ENCODE measurements around the gene MS4A6A.
A peak's percentile ranks its signal among the peaks of the same experiment; 100 is the strongest.
"Not testable (repeated sequence)": the region's sequence is repeated elsewhere in the genome, so short reads cannot be mapped to it uniquely, and the experiment has no call there.

MS4A6A gene, protein sequence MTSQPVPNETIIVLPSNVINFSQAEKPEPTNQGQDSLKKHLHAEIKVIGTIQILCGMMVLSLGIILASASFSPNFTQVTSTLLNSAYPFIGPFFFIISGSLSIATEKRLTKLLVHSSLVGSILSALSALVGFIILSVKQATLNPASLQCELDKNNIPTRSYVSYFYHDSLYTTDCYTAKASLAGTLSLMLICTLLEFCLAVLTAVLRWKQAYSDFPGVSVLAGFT

DNA sequence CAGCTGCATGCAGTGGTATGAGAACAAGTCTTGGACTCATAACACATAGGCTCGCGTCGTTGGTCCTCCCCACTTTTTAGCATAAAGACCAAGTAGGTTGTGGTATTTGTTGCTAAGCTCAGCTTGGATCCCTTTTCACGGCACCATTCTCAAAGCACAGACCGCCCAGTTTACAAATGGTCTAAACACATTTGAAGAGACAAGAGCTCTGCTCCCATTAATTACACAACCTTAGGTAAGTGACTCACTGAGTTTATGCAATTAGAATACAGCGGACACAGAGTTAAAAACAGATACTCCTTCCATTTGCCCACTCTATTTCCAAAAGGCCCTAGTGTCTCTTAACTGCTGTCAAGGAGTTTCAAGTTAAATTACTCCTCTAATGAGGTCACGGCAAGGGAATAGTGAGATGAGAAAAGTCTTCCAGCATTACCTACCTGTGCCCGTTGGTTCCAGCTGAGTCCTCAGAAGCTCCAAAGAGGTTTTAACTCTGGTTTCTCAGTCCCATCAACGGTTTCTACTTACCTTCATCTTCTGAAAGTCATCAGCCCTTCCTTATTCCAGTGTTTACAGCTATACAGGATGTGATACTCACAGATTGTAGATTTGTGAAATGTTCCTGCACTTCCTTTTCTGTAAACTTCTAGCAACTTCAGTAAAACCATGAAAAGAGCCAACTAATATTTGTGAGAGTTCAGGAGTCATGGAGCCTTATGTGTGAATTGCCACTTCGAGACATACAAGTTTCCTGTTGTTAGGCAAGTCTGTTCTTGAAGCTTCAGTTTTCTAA, at the start of gene MS4A6A:
Gene MS4A6A, minus strand, starts transcription at position 543 of the 790 bp plus-strand sequence. CDS start 1,356 bp downstream, outside the sequence.
- DNase-seq (ENCODE audit: insufficient read length, low spot score) (no peak), FAIRE-seq (peak; percentile 21)

DNA sequence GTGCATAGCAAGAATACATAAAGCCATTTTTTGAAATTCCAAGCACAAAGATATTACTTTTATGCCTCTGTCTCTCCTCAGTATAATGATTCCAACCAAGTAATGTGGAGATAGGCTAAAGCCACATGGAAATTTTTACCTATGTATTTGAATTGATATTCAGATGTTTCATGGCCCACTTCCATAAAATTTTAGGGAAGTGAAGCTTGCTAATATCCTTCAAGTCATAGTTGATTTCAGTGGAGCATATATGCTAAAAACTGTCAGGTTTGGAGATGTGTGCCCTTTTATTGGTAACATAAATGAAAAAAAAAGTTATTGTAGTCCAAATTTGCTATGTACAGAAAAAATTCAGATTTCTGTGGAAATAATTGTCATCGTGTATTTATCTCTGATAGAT, 47.8 kb upstream of the MS4A6A start:
- FAIRE-seq (no peak), DNase-seq (ENCODE audit: insufficient read length, low spot score) (no peak)

DNA sequence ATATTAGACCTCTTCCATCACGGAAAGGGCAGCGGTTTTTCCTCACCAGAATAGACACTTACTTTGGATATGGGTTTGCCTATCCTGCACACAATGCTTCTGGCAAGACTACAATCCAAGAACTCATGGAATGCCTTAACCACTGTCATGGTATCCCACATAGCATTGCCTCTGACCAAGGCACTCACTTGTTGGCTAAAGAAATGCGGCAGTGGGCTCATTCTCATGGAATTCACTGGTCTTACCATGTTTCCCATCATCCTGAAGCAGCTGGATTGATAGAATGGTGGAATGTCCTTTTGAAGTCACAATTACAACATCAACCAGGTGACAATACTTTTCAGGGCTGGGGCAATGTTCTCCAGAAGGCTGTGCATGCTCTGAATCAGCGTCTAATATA, 39.3 kb upstream of the MS4A6A start:
- no peak for DNase-seq (ENCODE audit: insufficient read length, low spot score)
- no peak for FAIRE-seq

DNA sequence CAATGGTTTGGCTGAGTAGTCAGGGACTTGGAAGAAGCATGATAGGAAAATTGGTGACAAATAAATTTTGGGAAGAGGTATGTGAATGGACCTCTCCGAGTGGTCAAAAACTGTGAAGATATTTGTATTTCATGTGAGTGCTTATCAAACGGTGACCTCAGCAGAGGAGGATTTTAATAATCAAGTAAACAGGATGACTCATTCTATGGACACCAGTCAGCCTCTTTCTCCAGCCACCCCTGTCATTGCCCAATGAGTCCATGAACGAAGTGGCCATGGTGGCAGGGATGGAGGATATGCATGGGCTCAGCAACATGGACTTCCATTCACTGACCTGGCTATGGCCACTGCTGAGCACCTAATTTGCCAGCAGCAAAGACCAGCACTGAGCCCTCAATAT, 38.8 kb upstream of the MS4A6A start:
- FAIRE-seq (no peak), DNase-seq (ENCODE audit: insufficient read length, low spot score) (no peak)

DNA sequence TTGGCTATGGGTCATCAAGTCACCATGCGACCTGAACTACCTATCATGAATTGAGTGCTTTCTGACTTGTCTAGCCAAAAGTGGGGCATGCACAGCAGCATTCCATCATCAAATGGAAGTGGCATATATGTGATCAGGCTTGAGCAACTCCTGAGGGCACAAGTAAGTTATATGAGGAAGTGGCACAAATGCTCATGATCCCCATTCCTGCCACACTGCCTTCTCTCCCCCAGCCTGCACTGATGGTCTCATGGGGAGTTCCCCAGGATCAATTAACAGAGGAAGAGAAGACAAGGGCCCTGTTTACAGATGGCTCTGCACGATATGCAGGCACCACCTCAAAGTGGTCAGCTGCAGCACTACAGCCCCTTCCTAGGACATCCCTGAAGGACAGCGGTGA, 38.3 kb upstream of the MS4A6A start:
- DNase-seq (ENCODE audit: insufficient read length, low spot score): no peak
- FAIRE-seq: no peak

DNA sequence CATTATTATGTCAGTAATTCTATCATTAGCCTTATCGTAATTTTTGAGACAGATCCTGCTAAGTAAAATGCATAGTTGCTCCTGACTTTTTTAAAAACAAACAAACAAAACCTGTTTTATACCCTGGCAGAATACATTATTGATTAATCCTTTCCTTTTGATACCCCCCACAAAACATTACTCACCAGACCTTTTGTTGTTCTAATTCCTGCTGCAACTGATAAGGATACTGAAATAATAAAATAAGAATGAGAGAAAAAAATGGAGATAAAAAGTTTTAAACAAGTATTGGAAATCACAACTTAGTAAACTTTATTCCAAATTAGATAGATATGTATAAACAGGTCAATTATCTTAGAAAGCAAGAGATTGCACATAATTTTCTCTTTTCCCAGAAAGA, 31.5 kb upstream of the MS4A6A start:
- FAIRE-seq (no peak), DNase-seq (ENCODE audit: insufficient read length, low spot score) (no peak)

DNA sequence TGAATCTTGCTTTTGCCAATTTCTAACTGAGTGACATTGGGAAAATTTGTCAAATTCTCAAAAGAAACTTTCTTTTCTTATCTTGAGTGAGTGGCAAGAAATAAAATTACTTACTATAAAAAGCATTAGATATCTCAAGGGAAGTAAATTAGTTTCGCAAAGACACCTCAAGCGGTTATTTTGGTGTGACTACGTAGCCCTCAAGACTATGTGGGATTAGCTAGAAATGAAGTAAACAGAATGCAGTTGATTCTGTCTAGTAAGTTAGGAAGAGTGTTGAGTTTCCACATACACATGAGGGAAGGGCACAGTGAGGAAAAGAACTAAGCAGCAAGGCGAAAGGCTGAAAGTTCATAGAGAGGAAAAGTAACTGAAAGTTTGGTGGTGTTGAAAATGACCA, 28.3 kb upstream of the MS4A6A start:
- FAIRE-seq (no peak), DNase-seq (ENCODE audit: insufficient read length, low spot score) (no peak)

DNA sequence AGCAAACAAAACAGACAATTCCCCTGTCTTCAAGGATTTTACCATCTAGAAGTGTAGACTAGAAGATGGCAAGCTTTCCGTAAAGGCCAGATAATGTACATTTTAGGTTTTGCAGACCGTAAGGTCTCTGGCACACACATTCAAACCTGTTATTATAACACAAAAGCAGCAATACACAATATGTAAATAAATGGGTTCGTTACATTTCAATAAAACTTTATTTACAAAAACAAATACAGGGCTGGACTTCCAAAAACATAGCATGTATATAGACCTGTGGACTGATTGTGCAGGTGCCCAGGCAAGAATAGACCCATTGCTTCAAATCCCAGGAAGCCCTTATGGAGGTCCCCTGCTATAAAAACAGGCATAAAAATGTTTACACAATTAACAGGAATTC, 27.1 kb upstream of the MS4A6A start:
- DNase-seq (ENCODE audit: insufficient read length, low spot score) (no peak), FAIRE-seq (no peak)

DNA sequence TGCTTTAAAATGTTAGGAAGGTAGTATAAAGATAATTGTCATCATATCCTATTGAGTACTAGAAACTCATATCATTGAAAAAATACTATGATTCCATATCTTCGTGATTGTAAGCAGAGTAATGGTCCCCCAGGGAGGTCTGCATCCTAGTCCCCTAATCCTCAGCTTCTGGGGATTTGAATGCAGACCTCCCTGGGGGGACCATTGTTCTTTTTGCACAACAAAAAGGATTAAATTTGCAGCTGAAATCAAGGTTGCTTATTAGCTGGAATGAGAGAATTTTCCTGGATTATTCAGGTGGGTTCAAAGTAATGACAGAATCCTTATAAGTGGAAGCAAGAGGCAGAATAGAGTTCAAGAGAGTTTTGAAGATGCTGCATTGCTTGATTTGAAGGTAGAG, 26.1 kb upstream of the MS4A6A start:
- FAIRE-seq: no peak
- DNase-seq (ENCODE audit: insufficient read length, low spot score): no peak

DNA sequence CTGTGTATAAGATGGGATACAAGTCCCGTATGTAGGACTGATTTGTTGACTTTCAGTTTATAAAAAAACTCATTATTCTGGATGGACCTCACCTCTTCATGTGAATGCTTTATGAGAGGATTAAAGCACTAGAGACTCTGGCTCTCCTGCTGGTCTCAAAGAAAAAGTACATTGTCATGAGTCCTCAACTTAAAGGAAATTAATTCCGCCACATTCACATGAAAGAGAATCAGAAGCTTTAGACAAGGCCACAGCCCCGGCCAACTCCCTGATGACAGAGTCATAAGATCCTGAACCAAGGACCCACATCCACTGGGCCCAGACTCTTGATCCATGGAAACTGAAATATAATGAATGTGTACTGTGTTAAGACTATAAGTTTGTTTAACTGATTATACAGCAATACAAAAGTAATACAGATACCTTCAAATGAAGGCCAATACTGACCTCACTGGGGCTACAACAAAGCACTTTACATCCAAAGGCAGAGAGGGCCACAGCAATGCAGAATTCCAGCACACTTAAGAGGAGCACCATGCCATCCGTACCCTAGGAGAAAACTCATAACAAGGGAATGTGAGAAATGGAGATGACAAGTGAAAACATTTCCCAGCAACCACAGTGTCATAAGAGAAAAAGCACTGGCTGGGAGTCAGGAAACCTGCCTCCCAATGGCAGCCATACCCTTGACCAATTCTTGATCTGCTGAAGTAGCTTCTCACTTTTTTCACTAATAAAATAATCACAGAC, 25.4 kb upstream of the MS4A6A start:
- FAIRE-seq (no peak), DNase-seq (ENCODE audit: insufficient read length, low spot score) (no peak)

DNA sequence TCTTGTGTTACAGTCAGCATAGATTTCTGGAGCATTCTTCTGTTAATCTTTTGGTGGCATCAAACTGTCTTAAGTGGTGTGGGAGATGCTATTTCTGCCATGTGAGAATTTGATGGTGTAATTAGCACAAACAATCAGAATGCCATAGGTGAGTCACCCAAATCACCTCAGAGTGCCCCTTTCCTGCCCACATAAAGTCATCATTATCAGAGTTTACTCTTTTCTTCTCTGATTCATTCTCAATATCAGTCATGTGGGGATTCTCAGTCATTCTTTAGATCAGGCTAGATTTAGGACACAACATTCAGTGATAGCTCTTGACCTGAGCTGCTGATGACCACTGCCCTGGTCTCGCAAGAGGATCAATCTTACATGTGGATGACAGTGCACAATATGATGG, 23.7 kb upstream of the MS4A6A start:
- FAIRE-seq: no peak

DNA sequence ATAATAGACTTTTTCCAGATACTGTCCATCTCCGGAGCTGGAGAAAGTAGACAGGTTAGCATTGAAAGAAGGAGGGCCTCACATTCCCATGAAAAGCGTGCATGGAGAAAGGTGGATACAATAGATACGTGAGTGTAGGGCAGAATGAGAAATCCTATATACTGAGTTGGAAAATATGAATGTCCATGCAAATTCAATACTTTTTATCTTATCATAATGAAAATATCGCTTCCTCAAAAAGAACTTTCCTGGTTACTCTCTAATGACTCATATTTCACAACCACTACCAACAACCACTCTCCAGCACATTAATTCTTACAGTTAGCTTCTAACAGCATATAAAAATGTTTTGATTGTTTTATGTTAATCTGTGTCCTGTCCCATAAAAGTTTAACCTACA, 22.0 kb upstream of the MS4A6A start:
- DNase-seq (ENCODE audit: insufficient read length, low spot score): no peak

More for the DNA sequence above, 23.7 kb upstream of the MS4A6A start:
- DNase-seq (ENCODE audit: insufficient read length, low spot score): no peak

DNA sequence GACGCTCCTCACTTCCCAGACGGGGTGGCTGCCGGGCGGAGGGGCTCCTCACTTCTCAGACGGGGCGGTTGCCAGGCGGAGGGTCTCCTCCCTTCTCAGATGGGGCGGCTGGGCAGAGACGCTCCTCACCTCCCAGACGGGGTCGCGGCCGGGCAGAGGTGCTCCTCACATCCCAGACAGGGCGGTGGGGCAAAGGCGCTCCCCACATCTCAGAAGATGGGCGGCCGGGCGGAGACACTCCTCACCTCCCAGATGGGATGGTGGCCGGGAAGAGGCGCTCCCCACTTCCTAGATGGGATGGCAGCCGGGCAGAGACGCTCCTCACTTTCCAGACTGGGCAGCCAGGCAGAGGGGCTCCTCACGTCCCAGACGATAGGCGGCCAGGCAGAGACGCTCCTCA, 18.5 kb upstream of the MS4A6A start:
- not testable (repeated sequence) for FAIRE-seq; DNase-seq (ENCODE audit: insufficient read length, low spot score)

More for the DNA sequence above, 22.0 kb upstream of the MS4A6A start:
- FAIRE-seq: peak; percentile 39

DNA sequence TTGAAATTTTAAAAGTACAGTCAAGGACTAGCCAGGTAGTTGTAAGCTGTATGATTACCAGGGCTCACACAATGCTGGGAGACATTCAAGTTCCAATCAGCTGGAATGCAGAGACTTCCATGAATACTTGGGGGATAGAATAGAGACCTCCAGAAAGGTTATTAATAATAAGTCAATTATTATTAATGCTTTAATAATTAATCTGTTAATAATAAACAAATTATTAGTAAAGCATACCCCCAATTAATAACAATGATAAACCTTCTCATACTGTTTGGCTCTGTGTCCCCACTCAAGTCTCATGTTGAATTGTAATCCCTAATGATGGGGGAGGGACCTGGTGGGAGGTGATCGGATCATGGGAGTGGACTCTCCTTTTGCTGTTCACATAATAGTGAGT, 14.6 kb upstream of the MS4A6A start:
- DNase-seq (ENCODE audit: insufficient read length, low spot score): no peak
- FAIRE-seq: no peak

DNA sequence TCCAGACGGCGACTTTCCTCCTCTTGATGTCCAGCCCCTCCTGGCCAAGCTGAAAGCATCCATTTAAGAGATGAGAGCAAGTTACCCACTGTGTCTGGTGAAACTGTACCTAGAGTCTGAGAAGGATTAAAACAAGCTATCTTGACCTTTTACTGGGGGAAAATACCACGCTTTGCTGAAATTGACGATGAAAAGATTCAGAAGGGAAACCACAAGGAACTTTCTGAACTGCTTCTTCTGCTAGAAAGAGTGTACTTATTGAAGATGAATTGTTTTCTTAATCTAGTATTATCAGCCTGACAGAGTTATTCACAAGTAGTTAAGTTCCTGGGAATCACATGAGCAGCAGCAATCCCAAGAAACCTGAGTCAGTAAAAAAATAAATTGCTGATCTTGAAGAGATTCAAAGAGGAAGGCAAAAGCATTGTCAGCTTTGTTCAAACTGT, 13.1 kb upstream of the MS4A6A start:
- peak; percentile 59 for FAIRE-seq
- DNase-seq (ENCODE audit: insufficient read length, low spot score): no peak

DNA sequence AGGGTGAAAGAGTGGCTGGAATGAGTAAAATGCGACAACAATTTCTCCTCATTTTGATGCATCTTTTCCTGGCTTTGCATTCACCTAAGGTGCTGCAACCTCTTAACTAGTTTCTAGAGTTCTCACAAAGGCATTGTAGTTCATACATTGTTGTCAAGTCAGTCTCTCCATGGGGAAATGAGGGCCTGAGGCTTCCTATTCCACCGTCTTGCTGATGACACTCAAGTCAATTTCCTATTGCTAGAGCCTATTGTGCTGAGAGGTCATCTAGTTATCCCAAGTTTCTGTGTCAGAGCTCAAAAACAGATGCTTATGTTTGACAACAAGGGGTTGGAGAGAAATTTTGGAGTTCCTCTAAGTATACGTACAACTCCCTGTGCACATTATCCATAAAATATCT, 11.6 kb upstream of the MS4A6A start:
- DNase-seq (ENCODE audit: insufficient read length, low spot score) (no peak), FAIRE-seq (no peak)

DNA sequence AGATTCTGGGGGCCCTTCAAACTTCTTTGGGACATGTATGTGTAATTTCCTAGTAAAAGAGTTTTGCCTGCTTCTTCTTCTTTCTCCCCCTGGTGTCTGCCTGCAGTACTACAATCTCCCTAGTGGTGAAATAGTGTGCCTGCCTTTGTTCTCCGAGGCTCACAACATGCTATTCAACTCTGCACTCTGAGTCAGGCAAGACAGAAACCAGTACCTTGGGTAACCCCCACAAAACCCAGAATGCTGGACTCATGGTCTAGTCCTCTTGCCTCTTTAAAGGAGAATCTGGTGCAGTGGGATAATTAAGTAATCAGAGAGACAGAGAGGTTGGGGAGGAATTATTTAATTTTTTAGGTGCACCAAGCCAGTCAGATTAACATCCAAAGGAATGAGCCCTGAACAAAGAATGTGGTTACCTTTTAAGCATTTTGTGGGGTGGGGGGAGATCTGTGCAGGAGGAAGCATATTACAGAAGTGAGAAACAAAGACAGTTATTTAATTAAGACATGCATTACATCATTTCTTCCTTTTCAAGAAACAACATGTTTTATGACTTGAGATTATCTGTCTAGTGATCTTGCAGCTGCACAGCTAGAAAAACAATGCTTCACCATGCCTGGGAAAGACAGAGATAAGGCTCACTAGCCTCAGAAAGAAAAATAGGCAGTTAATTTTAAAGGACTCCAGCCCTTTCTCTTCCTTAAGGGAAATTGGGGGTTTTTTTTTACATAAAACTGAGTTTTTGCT, 11.0 kb upstream of the MS4A6A start:
- peak; percentile 20 for DNase-seq (ENCODE audit: insufficient read length, low spot score)
- FAIRE-seq: peak; percentile 71

DNA sequence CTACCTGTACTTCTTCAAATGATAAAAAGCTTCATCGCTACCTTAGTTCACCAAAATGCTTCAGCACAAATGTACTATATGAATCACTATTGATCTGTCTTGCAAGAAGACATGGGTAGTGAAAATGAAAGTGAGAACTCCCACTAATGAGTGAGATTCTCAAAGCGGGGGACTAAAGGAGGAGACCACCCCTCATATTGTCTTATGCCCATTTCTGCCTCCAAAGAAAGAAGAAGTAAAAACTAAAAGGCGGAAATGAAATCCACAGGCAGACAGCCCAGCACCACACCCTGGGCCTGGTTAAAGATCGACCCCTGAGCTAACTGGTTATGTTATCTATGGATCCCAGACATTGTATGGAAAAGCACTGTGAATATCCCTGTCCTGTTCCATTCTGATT, 9.7 kb upstream of the MS4A6A start:
- DNase-seq (ENCODE audit: insufficient read length, low spot score); FAIRE-seq: not testable (repeated sequence)

DNA sequence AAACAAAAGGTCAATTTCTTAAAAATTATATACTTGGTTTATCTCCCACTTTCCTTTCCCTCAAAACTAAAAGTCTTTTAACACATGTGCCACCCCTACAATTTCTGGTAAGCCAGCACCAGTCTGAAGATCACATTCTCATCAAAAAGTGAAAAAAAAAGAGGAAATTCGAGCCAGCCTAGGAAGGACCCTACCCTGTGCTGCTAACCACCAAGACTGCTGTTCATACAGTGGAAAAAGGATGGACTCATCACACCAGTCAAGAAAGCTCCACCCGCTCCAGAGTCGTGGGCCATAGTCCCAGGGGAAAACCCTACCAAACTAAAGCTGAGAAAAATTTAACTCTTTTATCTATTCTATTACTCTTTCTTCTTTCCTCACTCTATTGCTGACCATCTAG, 5.6 kb upstream of the MS4A6A start:
- not testable (repeated sequence) for FAIRE-seq; DNase-seq (ENCODE audit: insufficient read length, low spot score)

DNA sequence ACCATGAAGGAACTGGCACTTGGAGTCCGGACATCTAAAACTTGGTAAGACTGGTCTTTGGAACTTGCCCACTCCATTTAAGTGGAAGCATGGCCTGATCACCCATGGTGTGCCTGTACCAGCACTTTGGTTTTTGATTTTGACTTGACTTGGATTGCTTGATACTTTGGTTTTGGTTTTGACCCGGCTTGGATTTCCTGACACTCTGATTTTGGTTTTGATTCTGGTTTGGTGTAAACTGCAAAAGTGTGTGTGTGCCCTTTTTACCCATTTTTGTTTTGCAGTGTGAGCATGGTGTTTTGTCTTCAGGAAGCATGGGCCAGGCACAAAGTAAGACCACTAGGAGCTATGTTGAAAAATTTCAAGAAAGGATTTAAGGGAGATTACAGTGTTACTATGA, 3.2 kb upstream of the MS4A6A start:
- not testable (repeated sequence) for DNase-seq (ENCODE audit: insufficient read length, low spot score); FAIRE-seq

DNA sequence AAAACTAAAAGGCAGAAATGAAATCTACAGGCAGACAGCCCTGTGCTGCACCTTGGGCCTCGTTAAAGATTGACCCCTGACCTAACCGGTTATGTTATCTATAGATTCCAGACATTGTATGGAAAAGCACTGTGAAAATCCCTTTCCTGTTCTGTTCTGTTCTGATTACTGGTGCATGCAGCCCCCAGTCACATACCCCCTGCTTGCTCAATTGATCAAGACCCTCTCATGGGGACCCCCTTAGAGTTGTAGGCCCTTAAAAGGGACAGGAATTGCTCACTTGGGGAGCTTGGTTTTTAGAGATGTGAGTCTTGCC, 2.6 kb upstream of the MS4A6A start:
- not testable (repeated sequence) for DNase-seq (ENCODE audit: insufficient read length, low spot score)
- FAIRE-seq: peak; percentile 39
